ENCODE results near the gene HAPSTR1. TPM values are rescaled to one million over a fixed set of nuclear protein-coding genes. Genes with fewer than 3 reads are reported as not detected.
"Not testable (repeated sequence)": the region's sequence is repeated elsewhere in the genome, so short reads cannot be mapped to it uniquely, and the experiment has no call there.

The HAPSTR1 gene
- total and polyA plus RNA-seq, 2 experiments from 2014 or later = 21.4 to 69.0 TPM

GRCh38 chr16:9079430-9079812 lies 12.0 kb upstream of the HAPSTR1 start:
- WGBS (ENCODE audit: low lambda C conversion rate, missing lambda C conversion rate) = 94% methylated on average over 4 of the region's 4 CpGs
- Histone ChIP-seq H3K27ac (no peak overlapping the region), H3K9me3 (ENCODE audit: low read depth) (no peaks in the 10 kb centered on the region), H3K9me2 (replicated peaks; ENCODE audit: insufficient read depth) (no peaks in the 10 kb centered on the region), H3K4me2 (no peak overlapping the region), H2AFZ (no peak overlapping the region), H3K79me2 (no peaks in the 10 kb centered on the region), H3K27me3 (no peaks in the 10 kb centered on the region), H3K36me3 (replicated peaks; ENCODE audit: insufficient read depth, low read depth) (no peaks in the 10 kb centered on the region), H3K4me1 (ENCODE audit: insufficient read depth) (no peaks in the 10 kb centered on the region), H3K4me3 (no peak overlapping the region), H4K20me1 (ENCODE audit: insufficient read depth, poor library complexity, severe bottlenecking) (no peaks in the 10 kb centered on the region)
- no peak for DNase-seq (ENCODE audit: low spot score)
- TF ChIP-seq CTCF (IDR thresholded peaks at IDR 0.05; ENCODE audit: poor library complexity) (no peak), EZH2 (IDR thresholded peaks at IDR 0.05; ENCODE audit: borderline replicate concordance) (no peak), EZH2phosphoT487 (IDR thresholded peaks at IDR 0.05; ENCODE audit: low read depth, severe bottlenecking, unreplicated experiment) (no peak)

GRCh38 chr16:9081158-9081557 lies 10.3 kb upstream of the HAPSTR1 start:
- Histone ChIP-seq H3K4me3 (no peak overlapping the region), H3K79me2 (no peaks in the 10 kb centered on the region), H3K4me2 (no peak overlapping the region), H4K20me1 (ENCODE audit: insufficient read depth, poor library complexity, severe bottlenecking) (no peaks in the 10 kb centered on the region), H3K36me3 (replicated peaks; ENCODE audit: insufficient read depth, low read depth) (no peaks in the 10 kb centered on the region), H2AFZ (no peak overlapping the region), H3K9me3 (ENCODE audit: low read depth) (no peaks in the 10 kb centered on the region), H3K4me1 (ENCODE audit: insufficient read depth) (no peaks in the 10 kb centered on the region), H3K27ac (no peak overlapping the region), H3K9me2 (replicated peaks; ENCODE audit: insufficient read depth) (no peaks in the 10 kb centered on the region), H3K27me3 (no peaks in the 10 kb centered on the region)
- no peak for TF ChIP-seq CTCF (IDR thresholded peaks at IDR 0.05; ENCODE audit: poor library complexity)
- TF ChIP-seq EZH2 (IDR thresholded peaks at IDR 0.05; ENCODE audit: borderline replicate concordance) = no peak
- no peak for TF ChIP-seq EZH2phosphoT487 (IDR thresholded peaks at IDR 0.05; ENCODE audit: low read depth, severe bottlenecking, unreplicated experiment)
- no peak for DNase-seq (ENCODE audit: low spot score)
- WGBS (ENCODE audit: low lambda C conversion rate, missing lambda C conversion rate) = 89% methylated on average over 1 of the region's 1 CpG

- H3K4me2 ChIP-seq = no peak overlapping the region
- TF ChIP-seq EZH2phosphoT487 (IDR thresholded peaks at IDR 0.05; ENCODE audit: low read depth, severe bottlenecking, unreplicated experiment) (no peak), EZH2 (IDR thresholded peaks at IDR 0.05; ENCODE audit: borderline replicate concordance) (no peak), CTCF (IDR thresholded peaks at IDR 0.05; ENCODE audit: poor library complexity) (no peak)
- H3K4me3 ChIP-seq = no peak overlapping the region
- H3K79me2 ChIP-seq = no peaks in the 10 kb centered on the region
- no peaks in the 10 kb centered on the region for H3K27me3 ChIP-seq
- no peak overlapping the region for H3K27ac ChIP-seq
- H2AFZ ChIP-seq = no peak overlapping the region
- no peaks in the 10 kb centered on the region for H4K20me1 ChIP-seq (ENCODE audit: insufficient read depth, poor library complexity, severe bottlenecking)
- no peaks in the 10 kb centered on the region for H3K36me3 ChIP-seq (replicated peaks; ENCODE audit: insufficient read depth, low read depth)
- WGBS (ENCODE audit: low lambda C conversion rate, missing lambda C conversion rate) = 88% methylated on average over 6 of the region's 6 CpGs
- no peak for DNase-seq (ENCODE audit: low spot score)
- no peaks in the 10 kb centered on the region for H3K9me2 ChIP-seq (replicated peaks; ENCODE audit: insufficient read depth)
- no peaks in the 10 kb centered on the region for H3K9me3 ChIP-seq (ENCODE audit: low read depth)
- no peaks in the 10 kb centered on the region for H3K4me1 ChIP-seq (ENCODE audit: insufficient read depth)
These were observed 9.6 kb upstream of the HAPSTR1 start for GRCh38 chr16:9081843-9082242.

GRCh38 chr16:9082422-9082821 lies 9.0 kb upstream of the HAPSTR1 start:
- no peak overlapping the region for H2AFZ ChIP-seq
- no peak for DNase-seq (ENCODE audit: low spot score)
- no peak overlapping the region for H3K4me3 ChIP-seq
- no peaks in the 10 kb centered on the region for H3K9me3 ChIP-seq (ENCODE audit: low read depth)
- H3K4me2 ChIP-seq = no peak overlapping the region
- H4K20me1 ChIP-seq (ENCODE audit: insufficient read depth, poor library complexity, severe bottlenecking) = no peaks in the 10 kb centered on the region
- TF ChIP-seq CTCF (IDR thresholded peaks at IDR 0.05; ENCODE audit: poor library complexity) (no peak), EZH2 (IDR thresholded peaks at IDR 0.05; ENCODE audit: borderline replicate concordance) (no peak), EZH2phosphoT487 (IDR thresholded peaks at IDR 0.05; ENCODE audit: low read depth, severe bottlenecking, unreplicated experiment) (no peak)
- H3K9me2 ChIP-seq (replicated peaks; ENCODE audit: insufficient read depth) = no peaks in the 10 kb centered on the region
- H3K27ac ChIP-seq = no peak overlapping the region
- H3K27me3 ChIP-seq = no peaks in the 10 kb centered on the region
- no peaks in the 10 kb centered on the region for H3K36me3 ChIP-seq (replicated peaks; ENCODE audit: insufficient read depth, low read depth)
- no peaks in the 10 kb centered on the region for H3K4me1 ChIP-seq (ENCODE audit: insufficient read depth)
- WGBS (ENCODE audit: low lambda C conversion rate, missing lambda C conversion rate) = 85% methylated on average over 7 of the region's 7 CpGs
- no peaks in the 10 kb centered on the region for H3K79me2 ChIP-seq

GRCh38 chr16:9087733-9088132 lies 3.7 kb upstream of the HAPSTR1 start:
- not testable (repeated sequence) for H2AFZ ChIP-seq; H4K20me1 ChIP-seq (ENCODE audit: insufficient read depth, poor library complexity, severe bottlenecking); DNase-seq (ENCODE audit: low spot score); H3K27ac ChIP-seq; H3K4me2 ChIP-seq; H3K9me3 ChIP-seq (ENCODE audit: low read depth); H3K36me3 ChIP-seq (replicated peaks; ENCODE audit: insufficient read depth, low read depth); H3K4me1 ChIP-seq (ENCODE audit: insufficient read depth); H3K4me3 ChIP-seq; H3K9me2 ChIP-seq (replicated peaks; ENCODE audit: insufficient read depth); H3K27me3 ChIP-seq
- 93% methylated on average over 7 of the region's 7 CpGs for WGBS (ENCODE audit: low lambda C conversion rate, missing lambda C conversion rate)
- H3K79me2 ChIP-seq = peaks cover 10% of the 10 kb centered on the region
